ENCODE measurements around the gene KRT10. TPM values are rescaled to one million over a fixed set of nuclear protein-coding genes. Genes with fewer than 3 reads are reported as not detected.

Gene KRT10
- total and polyA plus RNA-seq, 2 donors: 21.1 to 445 TPM

- no peak for DNase-seq (ENCODE audit: low read depth in 6 of 9, low spot score in 9 of 9)
- no peaks in the 10 kb centered on the region for H3K27me3 ChIP-seq (ENCODE audit: control insufficient read depth in 2 of 2, insufficient read depth in 1 of 2, low read length in 1 of 2)
- no peak overlapping the region for H3K4me3 ChIP-seq (ENCODE audit: low read length in 2 of 2)
- no peaks in the 10 kb centered on the region for H3K9me3 ChIP-seq (ENCODE audit: control insufficient read depth in 2 of 2, insufficient read depth in 1 of 2, low read length in 1 of 2)
- no peaks in the 10 kb centered on the region for H3K4me1 ChIP-seq (ENCODE audit: control insufficient read depth in 2 of 2, insufficient read depth in 2 of 2, low read length in 2 of 2)
- no peak overlapping the region for H3K27ac ChIP-seq (ENCODE audit: low read depth in 1 of 2, low read length in 1 of 2)
- H3K36me3 ChIP-seq (ENCODE audit: control insufficient read depth in 2 of 2, insufficient read depth in 2 of 2, low read length in 1 of 2): no peaks in the 10 kb centered on the region
- WGBS: 92% methylated on average over 3 of the region's 3 CpGs
Measured at GRCh38 chr17:40841246-40841645, 18.8 kb upstream of the KRT10 start.

- H3K36me3 ChIP-seq (ENCODE audit: control insufficient read depth in 2 of 2, insufficient read depth in 2 of 2, low read length in 1 of 2): peaks cover 0 to 3% of the 10 kb centered on the region in 2 donors
- H3K4me3 ChIP-seq (ENCODE audit: low read length in 2 of 2): no peak overlapping the region
- WGBS: 88% methylated on average over 3 of the region's 3 CpGs
- DNase-seq (ENCODE audit: low read depth in 6 of 9, low spot score in 9 of 9): no peak
- H3K27ac ChIP-seq (ENCODE audit: low read depth in 1 of 2, low read length in 1 of 2): no peak overlapping the region
- no peaks in the 10 kb centered on the region for H3K4me1 ChIP-seq (ENCODE audit: control insufficient read depth in 2 of 2, insufficient read depth in 2 of 2, low read length in 2 of 2)
- no peaks in the 10 kb centered on the region for H3K27me3 ChIP-seq (ENCODE audit: control insufficient read depth in 2 of 2, insufficient read depth in 1 of 2, low read length in 1 of 2)
- no peaks in the 10 kb centered on the region for H3K9me3 ChIP-seq (ENCODE audit: control insufficient read depth in 2 of 2, insufficient read depth in 1 of 2, low read length in 1 of 2)
Measured at GRCh38 chr17:40839194-40839593, 16.8 kb upstream of the KRT10 start.

- peaks cover 0 to 3% of the 10 kb centered on the region in 2 donors for H3K36me3 ChIP-seq (ENCODE audit: control insufficient read depth in 2 of 2, insufficient read depth in 2 of 2, low read length in 1 of 2)
- H3K9me3 ChIP-seq (ENCODE audit: control insufficient read depth in 2 of 2, insufficient read depth in 1 of 2, low read length in 1 of 2): no peaks in the 10 kb centered on the region
- WGBS: 98% methylated on average over 4 of the region's 4 CpGs
- H3K27me3 ChIP-seq (ENCODE audit: control insufficient read depth in 2 of 2, insufficient read depth in 1 of 2, low read length in 1 of 2): no peaks in the 10 kb centered on the region
- H3K4me3 ChIP-seq (ENCODE audit: low read length in 2 of 2): no peak overlapping the region
- DNase-seq (ENCODE audit: low read depth in 6 of 9, low spot score in 9 of 9): no peak
- H3K4me1 ChIP-seq (ENCODE audit: control insufficient read depth in 2 of 2, insufficient read depth in 2 of 2, low read length in 2 of 2): no peaks in the 10 kb centered on the region
- H3K27ac ChIP-seq (ENCODE audit: low read depth in 1 of 2, low read length in 1 of 2): no peak overlapping the region
Measured at GRCh38 chr17:40836020-40836419, 13.6 kb upstream of the KRT10 start.

- no peak for DNase-seq (ENCODE audit: low read depth in 6 of 9, low spot score in 9 of 9)
- no peaks in the 10 kb centered on the region for H3K9me3 ChIP-seq (ENCODE audit: control insufficient read depth in 2 of 2, insufficient read depth in 1 of 2, low read length in 1 of 2)
- H3K27me3 ChIP-seq (ENCODE audit: control insufficient read depth in 2 of 2, insufficient read depth in 1 of 2, low read length in 1 of 2): no peaks in the 10 kb centered on the region
Measured at GRCh38 chr17:40833882-40834281, 11.5 kb upstream of the KRT10 start.

GRCh38 chr17:40832840-40833239 is 10.4 kb upstream of the KRT10 start:
- no peak overlapping the region for H3K27ac ChIP-seq (ENCODE audit: low read depth in 1 of 2, low read length in 1 of 2)
- 97% methylated on average over 3 of the region's 3 CpGs for WGBS
- H3K4me1 ChIP-seq (ENCODE audit: control insufficient read depth in 2 of 2, insufficient read depth in 2 of 2, low read length in 2 of 2): no peaks in the 10 kb centered on the region
- H3K9me3 ChIP-seq (ENCODE audit: control insufficient read depth in 2 of 2, insufficient read depth in 1 of 2, low read length in 1 of 2): no peaks in the 10 kb centered on the region
- no peaks in the 10 kb centered on the region for H3K27me3 ChIP-seq (ENCODE audit: control insufficient read depth in 2 of 2, insufficient read depth in 1 of 2, low read length in 1 of 2)
- peaks cover 0 to 3% of the 10 kb centered on the region in 2 donors for H3K36me3 ChIP-seq (ENCODE audit: control insufficient read depth in 2 of 2, insufficient read depth in 2 of 2, low read length in 1 of 2)
- no peak overlapping the region for H3K4me3 ChIP-seq (ENCODE audit: low read length in 2 of 2)
- DNase-seq (ENCODE audit: low read depth in 6 of 9, low spot score in 9 of 9): no peak

More at GRCh38 chr17:40833882-40834281, 11.5 kb upstream of the KRT10 start:
- no peak overlapping the region for H3K4me3 ChIP-seq (ENCODE audit: low read length in 2 of 2)
- H3K36me3 ChIP-seq (ENCODE audit: control insufficient read depth in 2 of 2, insufficient read depth in 2 of 2, low read length in 1 of 2): peaks cover 0 to 3% of the 10 kb centered on the region in 2 donors
- no peaks in the 10 kb centered on the region for H3K4me1 ChIP-seq (ENCODE audit: control insufficient read depth in 2 of 2, insufficient read depth in 2 of 2, low read length in 2 of 2)
- no peak overlapping the region for H3K27ac ChIP-seq (ENCODE audit: low read depth in 1 of 2, low read length in 1 of 2)

GRCh38 chr17:40830085-40830776 is 7.8 kb upstream of the KRT10 start:
- H3K27me3 ChIP-seq (ENCODE audit: control insufficient read depth in 2 of 2, insufficient read depth in 1 of 2, low read length in 1 of 2): no peaks in the 10 kb centered on the region
- no peak overlapping the region for H3K27ac ChIP-seq (ENCODE audit: low read depth in 1 of 2, low read length in 1 of 2)
- no peaks in the 10 kb centered on the region for H3K9me3 ChIP-seq (ENCODE audit: control insufficient read depth in 2 of 2, insufficient read depth in 1 of 2, low read length in 1 of 2)
- DNase-seq (ENCODE audit: low read depth in 6 of 9, low spot score in 9 of 9): no peak
- H3K36me3 ChIP-seq (ENCODE audit: control insufficient read depth in 2 of 2, insufficient read depth in 2 of 2, low read length in 1 of 2): no peaks in the 10 kb centered on the region
- H3K4me3 ChIP-seq (ENCODE audit: low read length in 2 of 2): no peak overlapping the region
- 90% methylated on average over 2 of the region's 2 CpGs for WGBS
- H3K4me1 ChIP-seq (ENCODE audit: control insufficient read depth in 2 of 2, insufficient read depth in 2 of 2, low read length in 2 of 2): no peaks in the 10 kb centered on the region

GRCh38 chr17:40828454-40829044 is 6.1 kb upstream of the KRT10 start:
- no peaks in the 10 kb centered on the region for H3K9me3 ChIP-seq (ENCODE audit: control insufficient read depth in 2 of 2, insufficient read depth in 1 of 2, low read length in 1 of 2)
- 94% methylated on average over 4 of the region's 4 CpGs for WGBS
- DNase-seq (ENCODE audit: low read depth in 6 of 9, low spot score in 9 of 9): no peak
- H3K4me3 ChIP-seq (ENCODE audit: low read length in 2 of 2): no peak overlapping the region
- no peaks in the 10 kb centered on the region for H3K36me3 ChIP-seq (ENCODE audit: control insufficient read depth in 2 of 2, insufficient read depth in 2 of 2, low read length in 1 of 2)
- H3K27ac ChIP-seq (ENCODE audit: low read depth in 1 of 2, low read length in 1 of 2): no peak overlapping the region
- H3K27me3 ChIP-seq (ENCODE audit: control insufficient read depth in 2 of 2, insufficient read depth in 1 of 2, low read length in 1 of 2): no peaks in the 10 kb centered on the region
- H3K4me1 ChIP-seq (ENCODE audit: control insufficient read depth in 2 of 2, insufficient read depth in 2 of 2, low read length in 2 of 2): no peaks in the 10 kb centered on the region

GRCh38 chr17:40827746-40828453 is 5.5 kb upstream of the KRT10 start:
- DNase-seq (ENCODE audit: low read depth in 6 of 9, low spot score in 9 of 9): peak in 1 of 9 donors; percentile 28
- no peaks in the 10 kb centered on the region for H3K4me1 ChIP-seq (ENCODE audit: control insufficient read depth in 2 of 2, insufficient read depth in 2 of 2, low read length in 2 of 2)
- no peaks in the 10 kb centered on the region for H3K36me3 ChIP-seq (ENCODE audit: control insufficient read depth in 2 of 2, insufficient read depth in 2 of 2, low read length in 1 of 2)
- WGBS: 75% methylated on average over 7 of the region's 7 CpGs
- no peak overlapping the region for H3K27ac ChIP-seq (ENCODE audit: low read depth in 1 of 2, low read length in 1 of 2)
- no peaks in the 10 kb centered on the region for H3K9me3 ChIP-seq (ENCODE audit: control insufficient read depth in 2 of 2, insufficient read depth in 1 of 2, low read length in 1 of 2)
- no peak overlapping the region for H3K4me3 ChIP-seq (ENCODE audit: low read length in 2 of 2)
- no peaks in the 10 kb centered on the region for H3K27me3 ChIP-seq (ENCODE audit: control insufficient read depth in 2 of 2, insufficient read depth in 1 of 2, low read length in 1 of 2)

- Histone ChIP-seq H3K27me3 (ENCODE audit: control insufficient read depth in 2 of 2, insufficient read depth in 1 of 2, low read length in 1 of 2) (peaks cover 3 to 9% of the 10 kb centered on the region in 2 donors), H3K27ac (ENCODE audit: low read depth in 1 of 2, low read length in 1 of 2) (no peak overlapping the region), H3K9me3 (ENCODE audit: control insufficient read depth in 2 of 2, insufficient read depth in 1 of 2, low read length in 1 of 2) (no peaks in the 10 kb centered on the region), H3K4me1 (ENCODE audit: control insufficient read depth in 2 of 2, insufficient read depth in 2 of 2, low read length in 2 of 2) (no peaks in the 10 kb centered on the region), H3K36me3 (ENCODE audit: control insufficient read depth in 2 of 2, insufficient read depth in 2 of 2, low read length in 1 of 2) (no peaks in the 10 kb centered on the region), H3K4me3 (ENCODE audit: low read length in 2 of 2) (no peak overlapping the region)
- no peak for DNase-seq (ENCODE audit: low read depth in 6 of 9, low spot score in 9 of 9)
- WGBS: 96% methylated on average over 2 of the region's 2 CpGs
Measured at GRCh38 chr17:40825599-40825998, 3.2 kb upstream of the KRT10 start.
